ENCODE measurements around the gene ARPP19. TPM values are rescaled to one million over a fixed set of nuclear protein-coding genes. Genes with fewer than 3 reads are reported as not detected.
A peak's percentile ranks its signal among the peaks of the same experiment; 100 is the strongest.

The ARPP19 gene
- polyA plus RNA-seq (252 and 254 TPM in 2 replicates), polyA minus RNA-seq (226 and 276 TPM in 2 replicates)

- peak within 1 kb of the TSS; percentile 93 for H3K4me3 ChIP-seq (ENCODE audit: low read length)
- no peaks in the 10 kb centered on the region for H3F3A ChIP-seq (ENCODE audit: insufficient read depth, low read length, poor library complexity, severe bottlenecking)
- no peaks in the 10 kb centered on the region for H3K9me3 ChIP-seq (ENCODE audit: low read length)
- no peaks in the 10 kb centered on the region for H3K27me3 ChIP-seq (ENCODE audit: insufficient read depth, low read depth, low read length)
- no peaks in the 10 kb centered on the region for H3K36me3 ChIP-seq (ENCODE audit: insufficient read depth, low read length)
- peak within 1 kb of the TSS; percentile 87 for H3K27ac ChIP-seq (ENCODE audit: low read length)
- H2AFZ ChIP-seq (ENCODE audit: low read depth, low read length) = peak within 1 kb of the TSS; percentile 49
- no peaks in the 10 kb centered on the region for H4K20me1 ChIP-seq (ENCODE audit: insufficient read depth)
- H3K9ac ChIP-seq (ENCODE audit: low read length) = peak within 1 kb of the TSS; percentile 94
- TF ChIP-seq MXI1 (conservative IDR thresholded peaks at IDR 0.05; ENCODE audit: poor library complexity, severe bottlenecking) = peak; percentile 63
- peak; percentile 15 for TF ChIP-seq REST (IDR thresholded peaks at IDR 0.05; ENCODE audit: borderline replicate concordance)
- peak; percentile 85 for TF ChIP-seq POLR2AphosphoS5 (IDR thresholded peaks at IDR 0.05)
- peak; percentile 61 for TF ChIP-seq SMC3 (conservative IDR thresholded peaks at IDR 0.05; ENCODE audit: poor library complexity)
- TF ChIP-seq EP300 (conservative IDR thresholded peaks at IDR 0.05; ENCODE audit: poor library complexity, severe bottlenecking) = peak; percentile 65
- TF ChIP-seq EZH2 (IDR thresholded peaks at IDR 0.05; ENCODE audit: borderline replicate concordance, insufficient read depth, low read length, poor library complexity, severe bottlenecking) = no peak
- TF ChIP-seq RAD21 (conservative IDR thresholded peaks at IDR 0.05) = peak; percentile 55
- TF ChIP-seq CTCF (IDR thresholded peaks at IDR 0.05; ENCODE audit: poor library complexity, severe bottlenecking) = peak; percentile 44
- no peak for TF ChIP-seq TAF1 (IDR thresholded peaks at IDR 0.05; ENCODE audit: low read depth)
- H3K9me2 ChIP-seq (ENCODE audit: insufficient read depth, low read length) = no peaks in the 10 kb centered on the region
- peak within 1 kb of the TSS; percentile 76 for H3K4me2 ChIP-seq (ENCODE audit: low read length)
- peaks cover 47% of the 10 kb centered on the region for H3K79me2 ChIP-seq (replicated peaks; ENCODE audit: insufficient read depth, low read length)
Observed at GRCh38 chr15:52568601-52569585, at the start of gene ARPP19. ARPP19 (minus strand) TSS chr15:52569030; CDS start chr15:52568892, 138 bp downstream.

GRCh38 chr15:52617026-52617425 is 48.2 kb upstream of the ARPP19 start:
- TF ChIP-seq SMC3 (conservative IDR thresholded peaks at IDR 0.05; ENCODE audit: poor library complexity) = no peak
- TF ChIP-seq RAD21 (conservative IDR thresholded peaks at IDR 0.05) = no peak
- TF ChIP-seq MXI1 (conservative IDR thresholded peaks at IDR 0.05; ENCODE audit: poor library complexity, severe bottlenecking) = no peak
- no peak for TF ChIP-seq EP300 (conservative IDR thresholded peaks at IDR 0.05; ENCODE audit: poor library complexity, severe bottlenecking)

More at GRCh38 chr15:52617026-52617425, 48.2 kb upstream of the ARPP19 start:
- Histone ChIP-seq H3K4me2 (ENCODE audit: low read length) (no peak overlapping the region), H3K9me3 (ENCODE audit: low read length) (no peaks in the 10 kb centered on the region), H2AFZ (ENCODE audit: low read depth, low read length) (no peak overlapping the region), H3K4me3 (ENCODE audit: low read length) (no peak overlapping the region), H4K20me1 (ENCODE audit: insufficient read depth) (no peaks in the 10 kb centered on the region), H3K9ac (ENCODE audit: low read length) (no peak overlapping the region), H3K27me3 (ENCODE audit: insufficient read depth, low read depth, low read length) (no peaks in the 10 kb centered on the region), H3K79me2 (replicated peaks; ENCODE audit: insufficient read depth, low read length) (no peaks in the 10 kb centered on the region), H3F3A (ENCODE audit: insufficient read depth, low read length, poor library complexity, severe bottlenecking) (no peaks in the 10 kb centered on the region), H3K9me2 (ENCODE audit: insufficient read depth, low read length) (no peaks in the 10 kb centered on the region), H3K36me3 (ENCODE audit: insufficient read depth, low read length) (no peaks in the 10 kb centered on the region), H3K27ac (ENCODE audit: low read length) (no peak overlapping the region)
